ENCODE data around the gene MARK4.

The MARK4 gene

GRCh38 chr19:45275370-45275971, 24.4 kb downstream of the MARK4 start:
- DNase-seq = peak; percentile 33

GRCh38 chr19:45276284-45276687, 25.2 kb downstream of the MARK4 start:
- DNase-seq = peak; percentile 49

DNA sequence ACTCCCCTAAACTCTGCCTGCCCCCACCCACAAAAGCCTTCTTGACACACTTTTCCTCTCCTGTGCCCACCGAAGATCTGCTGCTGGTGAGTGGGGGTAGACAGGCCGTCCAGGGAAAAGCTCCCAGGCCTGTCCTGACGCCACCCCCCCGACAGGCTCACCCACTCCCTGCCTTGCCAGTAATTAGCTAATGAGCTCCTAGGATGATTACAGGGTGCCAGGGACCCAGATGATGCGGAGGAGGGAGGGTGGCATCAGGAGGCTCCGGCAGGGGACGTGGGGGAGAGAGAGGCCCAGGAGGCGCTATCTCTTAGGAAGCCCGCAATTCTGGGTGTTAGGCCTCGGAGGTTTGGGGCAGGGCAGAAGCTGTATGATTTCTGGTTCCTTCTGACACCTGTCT, 27.0 kb downstream of the MARK4 start:
- no peak for DNase-seq

DNA sequence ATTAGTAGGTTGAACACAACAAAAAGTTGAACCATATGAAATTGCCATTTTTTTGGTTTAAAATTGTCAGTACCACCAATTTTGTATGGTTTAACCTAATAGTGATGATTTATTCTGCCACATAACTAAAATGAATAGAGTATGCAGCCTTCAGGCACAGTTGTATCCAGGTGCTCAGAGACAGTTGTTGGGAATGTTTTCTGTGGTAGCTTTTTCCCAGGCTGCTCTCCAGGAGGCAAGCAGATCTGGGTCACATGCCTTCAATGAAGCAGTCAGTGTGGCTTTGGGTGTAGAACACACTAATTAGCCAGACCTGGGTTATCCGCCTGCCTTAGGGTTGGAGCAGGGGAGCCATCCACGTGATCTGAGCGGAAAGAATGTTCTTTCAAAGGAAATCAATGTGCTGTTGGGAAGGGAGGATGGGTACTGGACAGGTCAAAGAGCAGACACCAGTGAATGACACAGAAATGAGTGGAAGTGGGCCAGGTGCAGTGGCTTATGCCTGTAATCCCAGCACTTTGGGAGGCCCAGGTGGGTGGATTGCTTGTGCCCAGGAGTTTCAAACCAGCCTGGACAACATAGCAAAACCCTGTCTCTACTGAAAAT, 28.6 kb downstream of the MARK4 start:
- DNase-seq = no peak

DNA sequence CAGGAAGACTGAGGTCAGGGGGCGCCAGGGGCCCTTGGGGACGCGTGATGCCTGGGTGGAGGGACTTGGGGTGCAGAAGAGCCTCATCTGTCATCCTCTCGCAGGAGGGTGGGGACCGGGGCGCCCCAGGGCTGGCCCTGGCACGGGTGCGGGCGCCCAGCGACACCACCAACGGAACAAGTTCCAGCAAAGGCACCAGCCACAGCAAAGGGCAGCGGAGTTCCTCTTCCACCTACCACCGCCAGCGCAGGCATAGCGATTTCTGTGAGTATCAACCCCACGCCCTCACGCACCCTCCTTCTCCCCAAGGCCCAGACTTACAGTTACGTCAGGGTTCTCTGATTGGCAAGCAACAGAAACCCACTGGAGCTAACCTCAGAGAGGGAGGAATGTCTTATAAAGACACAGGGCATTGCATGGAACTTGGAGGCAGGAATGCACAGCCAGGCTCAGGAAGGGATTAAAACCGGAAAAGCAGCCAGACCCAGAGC, 29.4 kb downstream of the MARK4 start:
- no peak for DNase-seq

DNA sequence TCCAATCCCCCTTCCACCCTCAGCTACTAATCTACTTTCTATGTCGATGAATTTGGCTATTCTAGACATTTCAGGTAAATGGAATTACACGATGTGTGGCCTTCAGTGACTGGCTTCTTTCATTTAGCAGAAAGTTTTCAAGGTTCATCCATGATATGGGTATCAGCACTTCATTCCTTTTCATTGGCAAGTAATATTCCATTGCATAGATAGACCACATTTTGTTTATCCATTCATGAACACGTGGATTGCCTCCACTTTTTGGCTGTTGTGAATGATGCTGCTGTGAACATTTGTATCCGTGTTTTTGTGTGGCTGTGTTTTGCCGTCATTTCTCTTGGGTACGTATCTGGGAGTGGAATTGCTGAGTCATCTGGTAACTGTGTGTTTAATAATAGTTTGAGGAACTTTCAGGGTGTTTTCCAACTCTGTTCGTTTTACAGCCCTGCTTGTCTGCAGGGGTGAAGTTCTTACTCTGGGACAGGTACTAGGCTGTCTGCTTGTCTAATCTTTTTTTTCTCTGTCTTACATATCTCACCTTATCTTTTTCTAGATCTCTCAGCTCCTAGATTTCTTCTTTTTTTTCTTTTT, 32.5 kb downstream of the MARK4 start:
- no peak for DNase-seq

GRCh38 chr19:45290381-45290931, 39.4 kb downstream of the MARK4 start:
- no peak for DNase-seq

- no peak for DNase-seq
These were observed 40.8 kb downstream of the MARK4 start for GRCh38 chr19:45291834-45292233.

DNA sequence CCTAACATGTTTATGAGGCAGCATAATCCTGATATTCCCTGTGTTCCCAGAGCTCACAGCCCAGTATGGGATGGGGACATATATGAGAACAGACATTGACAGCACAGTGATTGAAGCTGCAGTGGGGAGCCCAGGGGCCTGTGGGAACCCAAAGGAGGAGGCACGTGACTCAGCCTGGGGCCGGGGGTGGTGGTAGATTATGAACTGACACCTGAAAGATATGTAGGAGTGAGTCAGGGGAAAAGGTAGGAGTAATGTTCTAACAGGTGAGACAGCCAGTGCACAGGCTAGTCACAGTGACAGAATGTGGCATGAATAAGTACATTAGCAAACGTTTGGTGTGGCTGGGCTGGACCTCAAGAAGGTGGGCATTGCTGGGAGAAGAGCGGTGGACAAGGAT, 42.6 kb downstream of the MARK4 start:
- no peak for DNase-seq

DNA sequence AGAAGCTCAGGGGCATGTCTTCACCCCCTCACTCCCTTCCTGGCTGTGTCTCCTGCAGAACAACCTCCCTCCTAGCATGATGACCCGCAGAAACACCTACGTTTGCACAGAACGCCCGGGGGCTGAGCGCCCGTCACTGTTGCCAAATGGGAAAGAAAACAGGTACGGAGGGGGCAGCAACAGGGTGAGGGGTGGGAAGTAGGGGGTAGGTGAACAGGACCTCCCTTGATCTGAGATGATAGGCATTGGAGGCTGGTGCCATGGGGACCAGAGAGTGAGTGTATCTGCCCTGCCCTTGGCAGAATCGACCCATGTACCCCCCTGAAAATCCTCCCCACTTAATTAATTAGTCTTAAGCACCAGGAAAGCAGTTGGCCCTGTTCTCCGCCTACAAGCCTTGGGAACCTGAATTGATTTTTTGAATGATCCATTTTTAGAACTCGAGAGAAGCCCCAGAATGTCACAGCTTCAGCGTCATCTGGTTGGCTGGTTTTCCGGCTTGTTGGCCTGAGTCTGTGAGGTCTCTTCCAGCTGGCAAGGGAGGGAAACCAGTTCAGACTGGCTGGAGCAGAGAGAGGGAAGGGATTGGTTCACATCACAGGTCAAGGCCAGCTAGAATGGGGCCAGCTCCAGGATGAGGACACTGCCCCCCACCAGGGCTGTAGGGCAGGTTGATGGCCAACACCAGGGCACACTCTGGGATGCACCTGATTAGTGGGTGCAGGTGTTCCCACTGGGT, 43.4 kb downstream of the MARK4 start:
- DNase-seq = peak; percentile 40

- no peak for DNase-seq
These were observed 44.8 kb downstream of the MARK4 start for GRCh38 chr19:45295873-45296272.

DNA sequence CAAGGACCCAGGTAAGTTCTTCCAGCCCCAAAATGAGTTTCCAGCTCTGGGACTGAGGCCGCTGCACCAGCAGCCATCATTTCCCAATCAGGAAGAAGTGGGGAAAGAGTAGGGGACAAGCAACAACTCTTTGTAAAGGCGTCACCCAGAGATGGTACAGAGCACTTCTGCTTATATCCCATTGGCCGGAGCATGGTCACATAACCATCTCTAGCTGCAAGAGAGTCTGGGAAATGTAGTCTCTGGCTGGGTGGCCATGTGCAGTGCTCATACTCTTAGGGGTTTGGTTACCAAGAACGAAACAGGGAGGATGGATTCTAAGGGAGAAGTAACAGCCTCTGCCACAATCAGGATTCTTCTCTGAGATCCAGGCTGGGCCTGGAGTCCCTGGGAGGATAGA, 45.3 kb downstream of the MARK4 start:
- no peak for DNase-seq

DNA sequence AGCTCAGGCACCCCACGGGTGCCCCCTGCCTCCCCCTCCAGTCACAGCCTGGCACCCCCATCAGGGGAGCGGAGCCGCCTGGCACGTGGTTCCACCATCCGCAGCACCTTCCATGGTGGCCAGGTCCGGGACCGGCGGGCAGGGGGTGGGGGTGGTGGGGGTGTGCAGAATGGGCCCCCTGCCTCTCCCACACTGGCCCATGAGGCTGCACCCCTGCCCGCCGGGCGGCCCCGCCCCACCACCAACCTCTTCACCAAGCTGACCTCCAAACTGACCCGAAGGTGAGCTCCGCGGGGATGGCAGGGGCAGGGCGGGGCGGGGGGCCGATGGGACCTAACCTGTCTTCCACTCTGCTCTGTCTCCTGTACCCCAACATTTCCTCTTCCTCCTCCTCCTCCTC, 46.6 kb downstream of the MARK4 start:
- no peak for DNase-seq

DNA sequence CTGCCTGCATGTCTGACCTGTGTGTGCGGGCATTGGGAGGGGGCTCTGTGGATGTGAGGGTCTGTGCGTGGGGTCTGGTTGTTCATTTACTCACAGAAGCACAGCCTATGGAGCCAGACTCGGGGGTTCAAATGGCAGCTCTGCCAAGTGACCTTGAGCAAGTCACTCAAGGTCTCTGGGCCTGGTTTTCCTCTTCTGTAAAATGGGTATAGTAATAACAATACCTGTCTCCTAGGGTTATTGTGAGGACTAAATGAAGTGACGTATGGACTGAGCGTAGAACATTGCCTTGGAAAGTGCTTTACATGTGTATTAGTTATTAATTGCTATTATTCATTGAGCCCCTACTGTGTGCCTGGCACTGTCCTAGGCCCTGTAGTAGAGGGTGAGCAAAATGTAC, 47.2 kb downstream of the MARK4 start:
- DNase-seq = no peak

- DNase-seq = no peak
These were observed 48.6 kb downstream of the MARK4 start for GRCh38 chr19:45299719-45300118.

GRCh38 chr19:45302416-45302815, 51.3 kb downstream of the MARK4 start:
- no peak for DNase-seq

DNA sequence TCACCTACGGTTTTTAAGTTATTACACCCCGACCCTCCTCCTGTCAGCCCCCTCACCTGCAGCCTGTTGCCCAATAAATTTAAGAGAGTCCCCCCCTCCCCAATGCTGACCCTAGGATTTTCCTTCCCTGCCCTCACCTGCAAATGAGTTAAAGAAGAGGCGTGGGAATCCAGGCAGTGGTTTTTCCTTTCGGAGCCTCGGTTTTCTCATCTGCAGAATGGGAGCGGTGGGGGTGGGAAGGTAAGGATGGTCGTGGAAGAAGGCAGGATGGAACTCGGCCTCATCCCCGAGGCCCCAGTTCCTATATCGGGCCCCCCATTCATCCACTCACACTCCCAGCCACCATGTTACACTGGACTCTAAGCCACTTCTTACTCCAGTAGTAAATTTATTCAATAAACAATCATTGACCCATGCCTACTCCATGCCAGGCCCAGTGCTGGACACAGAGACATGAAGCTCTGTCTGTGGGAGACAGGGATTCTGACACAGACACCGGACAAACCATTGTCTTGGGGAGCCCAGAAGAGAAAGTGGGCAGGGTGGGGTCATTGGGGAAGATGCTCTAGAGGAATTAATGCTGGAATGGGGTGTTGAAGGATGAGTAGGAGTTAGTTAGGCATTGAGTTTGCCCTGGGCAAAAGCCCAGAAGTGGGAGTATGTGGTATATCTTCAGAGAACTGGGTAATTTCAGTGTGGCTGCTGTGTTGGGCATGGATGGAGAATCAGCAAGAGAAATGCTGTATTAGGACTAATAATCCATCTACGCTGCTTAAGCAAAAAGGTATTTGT, 52.4 kb downstream of the MARK4 start:
- DNase-seq = no peak

DNA sequence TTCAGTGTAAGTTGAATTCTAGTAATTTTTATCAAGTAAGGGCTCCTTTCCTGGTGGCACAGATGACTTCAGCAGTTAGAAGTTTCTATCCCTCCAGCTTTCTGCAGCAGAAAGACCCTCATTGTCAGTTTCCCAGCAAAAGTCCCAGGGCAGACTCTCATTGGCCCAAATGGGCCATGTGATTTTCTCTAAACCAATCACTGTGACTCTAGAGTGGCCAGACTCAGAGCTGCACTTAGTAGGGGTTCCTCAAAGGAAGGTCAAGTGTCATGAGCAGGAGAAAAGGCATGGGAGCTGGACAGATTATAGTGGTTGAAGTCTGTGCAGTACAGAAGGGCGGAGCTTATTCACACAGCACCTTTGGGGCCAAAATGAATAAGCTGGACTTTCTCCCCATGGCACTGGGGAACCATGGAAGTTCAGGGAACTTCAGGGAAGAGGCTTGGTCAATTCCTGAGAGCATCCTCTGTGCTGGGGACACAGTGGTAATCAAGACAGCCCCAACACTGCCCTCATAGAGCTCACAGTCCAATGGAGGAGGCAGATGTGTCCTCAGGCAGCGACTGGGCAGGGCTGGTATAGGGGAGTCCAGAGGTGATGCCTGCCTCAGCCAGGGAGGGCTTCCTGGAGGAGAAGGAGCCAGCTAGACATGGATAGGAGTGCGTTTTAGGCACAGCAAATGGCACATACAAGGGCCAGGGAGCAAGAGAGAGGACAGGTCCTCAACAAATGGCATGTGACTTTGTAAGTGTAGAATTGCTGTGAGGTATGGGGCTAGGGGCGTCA, 53.3 kb downstream of the MARK4 start:
- DNase-seq = no peak

DNA sequence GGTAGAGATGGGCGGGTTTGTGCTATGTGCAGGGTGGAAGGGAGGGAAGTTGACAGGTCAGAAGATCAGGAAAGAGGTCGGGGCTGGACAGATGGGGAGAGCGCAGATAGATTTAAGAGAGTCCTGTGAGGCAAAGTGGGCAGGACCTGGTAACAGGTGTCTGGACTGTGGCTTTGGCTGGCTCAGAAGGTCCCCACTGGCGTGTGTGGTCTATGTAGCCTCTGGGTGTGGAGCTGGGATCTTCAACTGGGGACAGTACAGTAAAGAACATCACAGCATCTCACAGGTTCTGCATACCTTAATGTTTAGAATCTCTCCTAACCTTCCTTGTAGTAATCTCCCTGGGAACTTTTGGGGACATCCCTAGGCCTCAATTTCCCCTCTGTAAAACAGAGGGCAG, 53.9 kb downstream of the MARK4 start:
- no peak for DNase-seq

- DNase-seq = no peak
These were observed 54.4 kb downstream of the MARK4 start for GRCh38 chr19:45305421-45305820.

GRCh38 chr19:45306040-45306439, 55.0 kb downstream of the MARK4 start:
- DNase-seq = no peak

DNA sequence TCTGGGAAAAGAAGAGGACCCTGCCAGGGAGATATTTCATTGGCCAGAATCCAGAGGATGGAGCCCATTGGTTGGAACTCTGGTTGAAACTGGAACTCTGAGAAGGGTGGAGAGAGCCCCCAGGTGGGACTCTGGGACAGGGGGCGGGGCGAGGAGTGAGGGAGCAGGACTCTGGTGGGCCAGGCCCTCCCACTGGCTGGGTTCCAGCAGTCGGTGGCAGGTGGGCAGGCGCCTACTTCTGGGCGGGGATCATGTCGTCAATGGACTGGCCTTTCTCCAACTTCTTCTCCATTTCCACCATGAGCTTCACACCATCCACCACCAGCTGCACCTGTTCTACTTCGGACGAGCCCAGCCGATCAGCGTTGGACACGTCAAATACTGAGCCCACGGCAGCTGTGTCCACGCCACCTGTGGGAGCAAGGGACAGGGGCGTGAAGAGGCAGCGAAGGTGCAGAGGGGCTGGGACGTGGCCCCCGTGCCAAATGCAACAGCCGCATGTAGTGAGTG, 55.5 kb downstream of the MARK4 start:
- no peak for DNase-seq

All from retina (tissue), 1 donor.